Measurements from ENCODE around the gene MYH9. TPM values are rescaled to one million over a fixed set of nuclear protein-coding genes. Genes with fewer than 3 reads are reported as not detected.

Gene MYH9
- total and polyA plus RNA-seq, 2 experiments from 2014 or later: 58.4 to 233 TPM

- peaks cover 26% of the 10 kb centered on the region for H3K27me3 Mint-ChIP-seq (ENCODE audit: insufficient read depth, low read depth, poor library complexity)
- peaks cover 16% of the 10 kb centered on the region for H3K36me3 ChIP-seq (ENCODE audit: insufficient read depth)
- DNase-seq (ENCODE audit: low spot score) (no peak), ATAC-seq (no peak)
- 0 out of 3 replicates have a peak overlapping the region, but pooled peaks have one; percentile 10 for H3K4me3 Mint-ChIP-seq
- no peaks in the 10 kb centered on the region; the same call in 2 of the 3 replicates for H3K9me3 Mint-ChIP-seq
- H3K9me2 ChIP-seq (ENCODE audit: insufficient read depth): no peaks in the 10 kb centered on the region
- H4K20me1 ChIP-seq (replicated peaks; ENCODE audit: insufficient read depth): peaks cover 27% of the 10 kb centered on the region
- peak overlapping the region; percentile 97 for H3K27ac ChIP-seq (ENCODE audit: low read depth)
- no peak overlapping the region for H3K4me3 ChIP-seq
- H3K27me3 ChIP-seq (ENCODE audit: insufficient read depth): no peaks in the 10 kb centered on the region
- H3K4me2 ChIP-seq: no peak overlapping the region; the same call in 1 of the 2 replicates
- no peak overlapping the region for H2AFZ ChIP-seq
- no peak for TF ChIP-seq REST (IDR thresholded peaks at IDR 0.05; ENCODE audit: unreplicated experiment)
- TF ChIP-seq STAT1 (IDR thresholded peaks at IDR 0.05; ENCODE audit: unreplicated experiment): no peak
- H3K36me3 Mint-ChIP-seq (ENCODE audit: low read depth): peaks cover 88% of the 10 kb centered on the region
- peak overlapping the region; percentile 99 for H3K27ac Mint-ChIP-seq
- peaks cover 95% of the 10 kb centered on the region for H3K4me1 Mint-ChIP-seq
- peaks cover 6% of the 10 kb centered on the region; the same call in 1 of the 2 replicates for H3F3A ChIP-seq (replicated peaks; ENCODE audit: low read depth)
- peaks cover 90% of the 10 kb centered on the region for H3K79me2 ChIP-seq (replicated peaks; ENCODE audit: insufficient read depth)
- H3K4me1 ChIP-seq (ENCODE audit: insufficient read depth): peaks cover 40% of the 10 kb centered on the region
These were observed 55.0 kb downstream of the MYH9 start for GRCh38 chr22:36332623-36333332.

GRCh38 chr22:36331912-36332622 lies 55.7 kb downstream of the MYH9 start:
- Mint-ChIP-seq H3K27ac (peak overlapping the region; percentile 99), H3K36me3 (ENCODE audit: low read depth) (peaks cover 91% of the 10 kb centered on the region), H3K27me3 (ENCODE audit: insufficient read depth, low read depth, poor library complexity) (peaks cover 28% of the 10 kb centered on the region), H3K4me3 (no peak overlapping the region; the same call in 2 of the 3 replicates), H3K4me1 (peaks cover 99% of the 10 kb centered on the region), H3K9me3 (no peaks in the 10 kb centered on the region; the same call in 2 of the 3 replicates)
- Histone ChIP-seq H3K79me2 (replicated peaks; ENCODE audit: insufficient read depth) (peaks cover 90% of the 10 kb centered on the region), H3K36me3 (ENCODE audit: insufficient read depth) (peaks cover 17% of the 10 kb centered on the region), H3K27me3 (ENCODE audit: insufficient read depth) (no peaks in the 10 kb centered on the region), H3K4me2 (no peak overlapping the region), H3K27ac (ENCODE audit: low read depth) (peak overlapping the region; percentile 97), H3K4me1 (ENCODE audit: insufficient read depth) (peaks cover 40% of the 10 kb centered on the region), H3K9me2 (ENCODE audit: insufficient read depth) (no peaks in the 10 kb centered on the region), H4K20me1 (replicated peaks; ENCODE audit: insufficient read depth) (peaks cover 21% of the 10 kb centered on the region), H3K4me3 (no peak overlapping the region), H2AFZ (no peak overlapping the region), H3F3A (replicated peaks; ENCODE audit: low read depth) (peaks cover 6% of the 10 kb centered on the region; the same call in 1 of the 2 replicates)
- no peak for DNase-seq (ENCODE audit: low spot score)
- no peak for ATAC-seq
- TF ChIP-seq NANOG (IDR thresholded peaks at IDR 0.05; ENCODE audit: borderline replicate concordance): no peak
- TF ChIP-seq STAT1 (IDR thresholded peaks at IDR 0.05; ENCODE audit: unreplicated experiment): no peak
- no peak for TF ChIP-seq ZNF331 (CRISPR knock-in tag; IDR thresholded peaks at IDR 0.05; ENCODE audit: low read depth)
